ENCODE results near the gene ALDH1L1. TPM values are rescaled to one million over a fixed set of nuclear protein-coding genes. Genes with fewer than 3 reads are reported as not detected.

The ALDH1L1 gene
- total RNA-seq (ENCODE audit: unreplicated experiment) = not detected
- long read RNA-seq, partial matches to known transcripts = 1 of 1 reads
- long read RNA-seq, other reads (novel, unspliced or antisense) = 0 of 1 reads

- DNase-seq = peak; percentile 59
- Mint-ChIP-seq H3K9me3 (ENCODE audit: unreplicated experiment) (peaks cover 5% of the 10 kb centered on the region), H3K36me3 (ENCODE audit: unreplicated experiment) (peaks cover 7% of the 10 kb centered on the region), H3K27ac (ENCODE audit: unreplicated experiment) (peak within 1 kb of the TSS; percentile 38), H3K4me1 (ENCODE audit: low read depth, unreplicated experiment) (peaks cover 5% of the 10 kb centered on the region), H3K4me3 (ENCODE audit: unreplicated experiment) (peak within 1 kb of the TSS; percentile 88), H3K27me3 (ENCODE audit: unreplicated experiment) (peaks cover 15% of the 10 kb centered on the region)
- TF ChIP-seq CTCF (IDR thresholded peaks at IDR 0.05; ENCODE audit: partially characterized antibody, unreplicated experiment) = no peak
Observed at GRCh38 chr3:126180477-126181397, at the start of gene ALDH1L1. ALDH1L1 (minus strand) TSS chr3:126180586; CDS start chr3:126160979, 19,607 bp downstream.

- H3K9me3 Mint-ChIP-seq (ENCODE audit: unreplicated experiment) = no peaks in the 10 kb centered on the region
- no peak overlapping the region for H3K4me3 Mint-ChIP-seq (ENCODE audit: unreplicated experiment)
- no peak for DNase-seq
- no peaks in the 10 kb centered on the region for H3K27me3 Mint-ChIP-seq (ENCODE audit: unreplicated experiment)
- H3K36me3 Mint-ChIP-seq (ENCODE audit: unreplicated experiment) = peaks cover 4% of the 10 kb centered on the region
- H3K27ac Mint-ChIP-seq (ENCODE audit: unreplicated experiment) = no peak overlapping the region
- TF ChIP-seq CTCF (IDR thresholded peaks at IDR 0.05; ENCODE audit: partially characterized antibody, unreplicated experiment) = no peak
- H3K4me1 Mint-ChIP-seq (ENCODE audit: low read depth, unreplicated experiment) = no peaks in the 10 kb centered on the region
Observed at GRCh38 chr3:126226374-126226773, 46.0 kb upstream of the ALDH1L1 start.

GRCh38 chr3:126216416-126216815, 36.0 kb upstream of the ALDH1L1 start:
- H3K9me3 Mint-ChIP-seq (ENCODE audit: unreplicated experiment) = peaks cover 1% of the 10 kb centered on the region
- no peak overlapping the region for H3K4me3 Mint-ChIP-seq (ENCODE audit: unreplicated experiment)
- no peak overlapping the region for H3K27ac Mint-ChIP-seq (ENCODE audit: unreplicated experiment)
- no peaks in the 10 kb centered on the region for H3K36me3 Mint-ChIP-seq (ENCODE audit: unreplicated experiment)
- no peak for DNase-seq
- no peak for TF ChIP-seq CTCF (IDR thresholded peaks at IDR 0.05; ENCODE audit: partially characterized antibody, unreplicated experiment)
- peaks cover 2% of the 10 kb centered on the region for H3K4me1 Mint-ChIP-seq (ENCODE audit: low read depth, unreplicated experiment)
- H3K27me3 Mint-ChIP-seq (ENCODE audit: unreplicated experiment) = peaks cover 4% of the 10 kb centered on the region

GRCh38 chr3:126213379-126214028, 33.1 kb upstream of the ALDH1L1 start:
- no peaks in the 10 kb centered on the region for H3K36me3 Mint-ChIP-seq (ENCODE audit: unreplicated experiment)
- H3K4me3 Mint-ChIP-seq (ENCODE audit: unreplicated experiment) = peak overlapping the region; percentile 70
- peaks cover 1% of the 10 kb centered on the region for H3K9me3 Mint-ChIP-seq (ENCODE audit: unreplicated experiment)
- H3K4me1 Mint-ChIP-seq (ENCODE audit: low read depth, unreplicated experiment) = peaks cover 2% of the 10 kb centered on the region
- TF ChIP-seq CTCF (IDR thresholded peaks at IDR 0.05; ENCODE audit: partially characterized antibody, unreplicated experiment) = no peak
- H3K27ac Mint-ChIP-seq (ENCODE audit: unreplicated experiment) = no peak overlapping the region
- no peak for DNase-seq
- H3K27me3 Mint-ChIP-seq (ENCODE audit: unreplicated experiment) = peaks cover 6% of the 10 kb centered on the region
